Subcutaneous adipose tissue (tissue), 4 donors: ENCODE measurements around the gene NOP14. TPM values are rescaled to one million over a fixed set of nuclear protein-coding genes. Genes with fewer than 3 reads are reported as not detected.

Source experiments
- CTCF ChIP-seq: fragments of 450-650 bp; IDR thresholded peaks from one replicate; pipeline ENCODE4 v1.5.1; 2016; ENCODE audit warnings: low read depth, mild to moderate bottlenecking, control low read depth, antibody characterized with exemption, moderate library complexity
- total RNA-seq, 4 donors: library from RNA; depleted of rRNA; stranded (reverse); fragments of >200 nt; gene quantifications; one replicate each; pipeline ENCODE4 v1.1.0, GENCODE V29; 2016

The NOP14 gene
- total RNA-seq, 4 donors from 2014 or later, result 17.8 to 33.8 (median 23.9) TPM

DNA sequence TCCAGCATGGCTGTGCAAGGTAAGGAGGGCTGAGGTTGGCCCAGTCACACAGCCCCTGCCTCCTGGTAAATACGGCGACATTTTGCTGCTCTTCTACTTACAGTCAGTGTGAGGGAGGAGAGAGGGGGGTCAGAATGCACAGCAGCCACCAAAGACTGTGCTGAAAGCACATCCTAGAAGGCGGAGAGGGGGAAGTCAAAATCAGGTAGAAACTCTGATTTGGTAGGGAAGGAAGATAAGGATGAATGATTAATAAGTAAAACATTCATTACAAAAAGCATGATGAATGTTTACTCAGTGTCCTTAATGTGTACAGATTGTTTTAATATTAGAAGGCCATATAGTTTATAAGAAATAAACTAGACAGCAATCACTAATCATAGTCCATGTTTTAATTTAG, 62.0 kb downstream of the NOP14 start:
- no peak for TF ChIP-seq CTCF

GRCh38 chr4:2900741-2901140, 62.5 kb downstream of the NOP14 start:
- TF ChIP-seq CTCF, result no peak

- no peak for TF ChIP-seq CTCF
Measured at GRCh38 chr4:2898001-2898400, 65.2 kb downstream of the NOP14 start.

GRCh38 chr4:2893772-2894171, 69.4 kb downstream of the NOP14 start:
- TF ChIP-seq CTCF, result no peak

- TF ChIP-seq CTCF, result no peak
Measured at GRCh38 chr4:2891294-2891693, 71.9 kb downstream of the NOP14 start.

DNA sequence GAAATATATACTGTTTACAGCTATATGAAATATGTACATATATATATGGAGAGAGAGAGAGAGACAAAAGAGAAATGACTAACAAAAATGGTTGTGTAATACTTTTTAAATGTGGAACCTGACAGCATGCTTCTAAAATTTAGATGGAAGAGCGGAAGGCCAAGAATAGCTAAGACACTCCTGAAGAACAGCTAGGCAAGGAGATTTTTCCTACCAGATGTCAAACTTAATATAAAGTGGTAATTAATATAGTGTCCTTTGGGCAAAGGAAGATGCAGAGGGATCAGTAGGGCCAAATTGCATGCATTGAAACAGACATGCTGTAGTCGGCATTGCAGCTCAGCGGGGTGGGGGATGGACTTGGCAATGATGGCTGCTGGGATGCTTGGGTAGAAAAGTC, 74.3 kb downstream of the NOP14 start:
- TF ChIP-seq CTCF, result no peak

Other genes with a start within 250 kb of the NOP14 start
- 10 to 100 TPM; 25.6 to 88.2 (median 51.5) TPM for gene TNIP2, start 207.1 kb downstream of the NOP14 start, total RNA-seq
- gene SH3BP2, start 170.3 kb downstream of the NOP14 start, total RNA-seq, result 10 to 100 TPM; 23.5 to 52.7 (median 43.7) TPM
- gene ADD1, start 119.6 kb downstream of the NOP14 start, total RNA-seq, result 100 to 1,000 TPM; 144 to 273 (median 203) TPM
- 1 to 10 TPM; 3.1 to 7.9 (median 3.7) TPM for gene GRK4, start 165 bp upstream of the NOP14 start, total RNA-seq
- gene HTT-AS, start 111.1 kb upstream of the NOP14 start, total RNA-seq, result not detected
- gene HTT, start 111.3 kb upstream of the NOP14 start, total RNA-seq, result 10 to 100 TPM; 48.2 to 79.3 (median 72.1) TPM